HG03469 (cell line): ENCODE results near the gene IL1RAPL2.
"Not testable (repeated sequence)": the region's sequence is repeated elsewhere in the genome, so short reads cannot be mapped to it uniquely, and the experiment has no call there.

Experiments
- ATAC-seq: cut with Tn5 transposase; IDR thresholded peaks from one replicate; pipeline ENCODE4 v1.9.1; 2021; ENCODE audit warnings: mild to moderate bottlenecking, moderate library complexity, moderate number of reproducible peaks; ENCODE audit not compliant: unreplicated experiment

IL1RAPL2 gene

DNA sequence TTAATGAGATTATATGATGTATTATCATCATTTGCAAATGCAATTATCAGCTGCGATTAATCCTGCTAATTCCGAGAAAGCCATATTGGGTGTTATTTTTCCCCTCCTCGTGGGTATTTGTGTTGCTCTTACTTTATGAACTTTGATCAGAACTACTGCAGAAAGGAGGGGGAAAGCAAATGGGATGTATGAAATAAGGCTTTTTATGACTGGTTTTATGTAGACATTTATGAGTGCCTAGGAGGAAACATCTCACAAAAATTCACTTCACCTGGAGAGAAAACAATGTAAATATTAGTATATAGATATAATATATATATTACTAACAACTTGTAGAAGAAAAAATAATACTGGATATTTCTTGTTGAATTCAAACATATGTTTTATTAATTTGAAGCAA lies 440.1 kb downstream of the IL1RAPL2 start:
- no peak for ATAC-seq

DNA sequence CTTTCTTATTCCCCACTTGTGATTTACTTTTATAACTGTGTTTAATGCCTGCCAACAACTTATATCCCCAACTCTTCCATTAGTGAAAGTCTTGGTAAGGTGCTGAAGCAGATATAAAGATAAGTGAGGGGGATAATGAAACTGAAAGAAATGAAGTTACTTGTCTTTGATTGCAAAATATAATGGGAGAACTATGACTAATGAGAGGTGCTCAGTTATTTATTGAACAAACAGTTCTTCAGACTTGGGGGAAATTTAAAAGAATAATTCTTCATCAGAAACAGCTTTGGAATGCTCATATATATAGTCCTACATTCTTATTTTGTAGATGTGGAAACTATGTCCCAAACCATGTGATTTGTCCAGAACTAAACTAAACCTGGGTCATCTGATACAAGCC lies 441.0 kb downstream of the IL1RAPL2 start:
- ATAC-seq = no peak

DNA sequence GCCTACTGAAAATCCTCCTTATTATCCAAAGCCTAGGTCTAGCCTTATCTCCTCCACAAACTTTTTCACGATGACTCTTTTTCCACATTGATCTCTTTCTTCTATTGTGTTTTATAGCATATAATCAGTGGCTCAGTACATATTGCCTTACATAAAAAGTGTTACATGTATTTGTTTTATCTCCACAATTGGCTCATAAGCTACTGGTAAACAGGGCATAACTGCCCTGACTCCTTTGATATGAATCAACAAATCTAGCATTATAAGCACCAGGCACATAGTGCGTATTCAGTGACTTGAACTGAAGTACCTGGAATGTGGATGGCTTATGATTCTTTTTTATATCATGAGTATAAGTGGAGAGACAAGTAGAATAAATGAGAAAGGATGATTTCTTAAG lies 447.7 kb downstream of the IL1RAPL2 start:
- ATAC-seq = no peak

DNA sequence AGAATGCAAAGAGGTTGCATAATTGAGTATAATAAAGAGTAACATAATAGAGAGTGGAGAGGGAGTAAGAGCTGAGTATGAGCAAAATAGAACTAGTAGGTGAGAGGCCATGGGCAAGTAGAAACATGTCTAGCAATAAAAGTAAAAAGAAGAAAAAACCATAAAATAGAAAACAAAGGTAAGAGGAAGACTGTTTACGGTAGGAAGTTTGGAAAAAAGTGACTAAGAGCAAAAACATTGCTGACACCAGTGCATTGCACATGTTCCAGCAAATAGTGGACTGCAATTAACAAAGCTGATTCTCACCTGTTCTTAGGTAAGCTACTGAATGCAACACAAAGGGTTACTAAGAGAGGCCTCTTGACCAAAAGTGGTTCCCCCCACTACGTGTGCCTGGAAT lies 451.6 kb downstream of the IL1RAPL2 start:
- no peak for ATAC-seq

DNA sequence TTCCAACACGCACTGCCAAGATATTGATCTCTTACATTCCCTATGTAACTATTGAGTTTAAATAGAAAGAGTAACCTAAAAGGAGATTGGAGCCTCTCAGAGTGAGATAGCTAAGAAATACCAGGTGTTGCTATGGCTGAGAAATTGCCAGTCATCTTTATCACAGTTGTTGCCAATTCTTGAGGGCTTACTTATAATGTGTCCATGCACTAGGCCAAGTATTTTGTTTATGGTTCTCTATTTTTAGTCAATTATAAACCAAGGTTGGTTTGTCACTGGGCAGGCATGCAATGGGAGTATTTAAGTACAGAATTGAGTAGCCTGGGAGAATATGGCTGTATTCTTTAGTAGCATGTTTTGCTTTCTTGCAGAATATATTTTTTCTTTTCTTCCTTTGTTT lies 452.9 kb downstream of the IL1RAPL2 start:
- ATAC-seq = no peak

DNA sequence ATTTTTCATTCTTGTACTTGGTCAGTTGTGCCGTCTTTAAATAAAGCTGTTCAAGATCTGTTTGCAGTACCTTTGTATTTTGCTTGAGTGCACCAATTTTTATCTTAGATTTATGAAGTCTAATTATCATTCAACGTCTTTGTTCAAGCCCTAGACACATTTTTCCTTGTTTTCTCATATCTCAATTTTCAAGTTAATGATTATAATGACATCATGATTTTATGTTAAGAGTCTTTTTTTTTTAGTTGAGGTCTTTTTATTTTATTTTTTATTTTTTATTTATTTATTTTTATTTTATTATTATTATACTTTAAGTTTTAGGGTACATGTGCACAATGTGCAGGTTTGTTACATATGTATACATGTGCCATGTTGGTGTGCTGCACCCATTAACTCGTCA lies 463.0 kb downstream of the IL1RAPL2 start:
- ATAC-seq = not testable (repeated sequence)

DNA sequence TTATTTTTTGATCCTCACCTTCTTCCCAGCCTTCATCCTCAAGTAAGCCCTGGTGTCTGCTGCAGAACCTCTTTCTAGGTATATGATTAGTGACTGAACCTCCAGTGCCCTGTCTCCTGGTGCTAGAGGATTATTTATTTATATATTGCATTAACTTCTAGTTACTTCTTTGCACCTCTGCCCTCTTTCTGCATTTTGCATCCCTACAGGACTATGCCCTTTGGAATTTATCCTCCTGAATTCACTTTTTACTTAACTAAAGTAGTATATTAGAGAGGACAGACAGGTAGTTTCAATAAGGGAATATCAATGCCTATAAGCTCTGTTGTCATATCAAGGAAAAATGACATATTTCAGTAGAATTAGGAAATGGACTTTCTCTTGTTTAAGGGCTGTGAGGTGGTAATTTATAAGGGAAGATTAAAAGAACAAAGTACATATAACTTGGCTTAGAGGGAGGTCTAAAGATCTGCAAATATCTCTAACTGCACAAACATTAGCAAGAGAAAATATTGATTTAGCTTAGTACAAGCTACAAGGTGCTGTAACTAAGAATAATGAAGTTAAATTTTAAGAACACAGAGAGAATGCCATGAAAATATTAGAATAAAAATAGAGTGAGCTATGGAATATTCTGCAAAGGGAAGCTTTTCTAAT lies 472.8 kb downstream of the IL1RAPL2 start:
- no peak for ATAC-seq

DNA sequence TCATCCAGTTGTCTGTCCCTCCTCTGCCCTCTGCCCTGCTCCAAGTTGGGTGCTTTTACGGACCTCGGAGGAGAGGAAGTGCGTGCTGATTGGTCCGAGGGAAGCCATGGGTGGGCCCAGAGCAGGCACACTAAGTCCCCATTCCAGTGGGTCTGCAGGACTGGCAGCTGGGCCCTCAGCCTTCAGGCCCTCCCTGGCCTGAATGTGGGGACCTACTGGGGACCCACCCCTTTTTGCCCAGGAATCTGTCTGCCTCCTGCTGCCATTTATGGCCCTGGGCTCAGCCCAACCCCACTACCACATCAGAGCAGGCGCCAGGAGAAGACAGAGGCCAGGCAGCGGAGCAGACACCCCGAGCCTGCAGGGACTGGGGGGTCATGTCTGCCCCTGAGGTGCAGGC lies 484.9 kb downstream of the IL1RAPL2 start:
- ATAC-seq = no peak

DNA sequence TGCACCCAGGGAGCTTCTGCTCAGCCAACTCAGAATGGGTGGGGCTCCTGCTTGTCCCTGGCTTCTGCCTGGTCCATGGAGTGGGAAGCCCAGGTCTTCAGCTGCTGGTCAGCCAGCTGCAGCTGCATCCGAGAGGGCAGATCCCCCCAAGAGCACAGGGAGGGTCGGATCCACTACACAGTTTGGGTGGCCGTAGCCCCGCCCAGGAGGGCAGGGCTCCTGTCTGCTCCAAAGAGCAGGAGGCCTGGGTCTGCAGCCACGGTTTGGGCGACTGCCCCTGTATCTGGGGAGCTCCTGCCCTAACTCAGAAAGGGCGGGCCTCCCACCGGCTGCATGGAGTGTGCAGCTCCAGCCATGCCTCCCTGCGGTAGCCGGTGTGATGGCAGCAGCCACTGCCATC lies 485.4 kb downstream of the IL1RAPL2 start:
- no peak for ATAC-seq

DNA sequence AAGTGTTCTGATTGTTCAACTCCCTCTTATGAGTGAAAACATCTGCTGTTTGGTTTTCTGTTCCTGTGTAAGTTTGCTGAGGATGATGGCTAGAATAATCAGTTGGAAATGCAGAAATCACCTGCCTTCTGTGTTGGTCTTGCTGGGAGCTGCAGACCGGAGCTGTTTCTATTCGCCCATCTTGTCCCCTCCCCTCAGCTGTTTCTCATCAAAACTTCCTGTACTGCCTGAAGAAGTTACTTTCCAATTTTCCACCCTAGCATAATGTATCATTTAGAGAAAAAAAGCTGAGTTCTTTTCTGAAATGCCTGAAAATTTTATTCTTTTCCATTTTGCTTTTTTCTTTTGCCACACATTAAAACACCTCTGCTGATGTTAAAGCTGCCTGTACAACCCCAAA lies 486.9 kb downstream of the IL1RAPL2 start:
- ATAC-seq = no peak

DNA sequence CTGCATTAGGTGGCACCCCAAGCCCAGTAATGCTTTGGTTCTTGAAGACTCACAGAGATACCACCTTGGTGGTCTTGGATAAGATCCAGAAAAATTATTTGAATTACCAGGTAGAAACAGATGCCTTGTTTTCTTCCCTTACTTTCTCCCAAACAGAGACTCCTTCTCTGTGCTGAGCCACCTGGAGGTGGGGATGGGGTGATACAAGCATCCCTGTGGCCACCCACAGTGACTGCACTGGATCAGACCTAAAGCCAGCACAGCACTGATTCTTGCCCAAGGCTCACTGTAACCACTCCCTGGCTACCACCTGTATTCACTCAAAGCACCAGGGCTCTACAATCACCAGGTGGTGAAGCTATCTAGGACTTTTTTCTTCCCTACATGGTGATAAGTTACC lies 497.7 kb downstream of the IL1RAPL2 start:
- ATAC-seq = no peak

DNA sequence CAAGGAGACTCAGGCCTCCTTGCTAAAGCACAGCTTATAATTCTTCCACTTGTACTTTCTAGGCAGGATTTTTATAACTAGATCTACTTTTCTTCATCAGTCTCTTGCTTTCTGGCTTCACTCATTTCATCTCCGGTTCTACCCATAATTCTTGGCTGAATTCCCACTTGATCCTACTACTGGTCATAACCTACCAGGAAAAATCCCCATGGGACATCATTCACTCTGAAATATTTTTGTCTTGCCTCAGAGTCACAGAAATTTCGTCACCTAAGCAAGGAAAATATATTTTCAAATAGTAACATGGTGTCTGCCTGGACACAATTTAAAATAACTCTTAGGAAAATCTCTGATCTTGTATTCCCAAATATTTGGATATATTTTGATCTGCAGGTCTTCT lies 532.2 kb downstream of the IL1RAPL2 start:
- no peak for ATAC-seq

DNA sequence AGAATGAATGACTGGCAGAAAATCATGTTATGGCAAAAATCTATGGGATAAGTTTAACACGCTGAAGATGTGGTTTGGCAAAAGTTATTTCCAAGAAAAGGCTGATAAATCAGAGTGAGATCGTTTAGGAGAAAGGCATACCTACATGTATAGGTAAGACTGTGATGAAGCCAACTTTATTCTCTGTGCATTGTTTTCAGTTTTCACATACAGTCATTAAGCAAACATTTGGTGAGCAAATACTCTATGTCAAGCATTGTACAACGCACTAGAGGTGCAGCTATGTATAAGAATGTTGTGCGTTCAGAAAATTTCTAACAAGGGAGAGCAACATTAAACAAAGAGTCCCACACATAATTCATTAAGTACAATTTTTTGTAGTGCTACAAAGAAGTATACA lies 532.8 kb downstream of the IL1RAPL2 start:
- ATAC-seq = no peak

DNA sequence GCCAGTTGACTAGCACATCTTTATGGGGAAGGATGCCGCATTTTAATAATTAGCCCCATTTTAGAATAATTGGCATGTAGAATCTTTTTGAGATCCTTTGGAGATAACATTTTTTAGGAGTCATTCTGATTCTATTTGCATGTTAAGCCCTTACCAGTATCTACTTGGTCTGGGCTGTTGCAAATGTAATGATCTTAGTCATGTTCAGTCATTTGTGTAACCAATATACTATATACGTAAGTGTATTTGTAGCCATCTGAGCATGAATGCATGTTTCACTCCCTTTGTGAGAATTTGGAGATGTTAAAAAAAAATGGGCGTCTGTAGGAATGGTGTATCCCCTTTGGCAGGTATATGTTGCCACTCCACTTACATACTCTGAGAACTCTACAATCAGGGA lies 535.4 kb downstream of the IL1RAPL2 start:
- ATAC-seq = no peak

DNA sequence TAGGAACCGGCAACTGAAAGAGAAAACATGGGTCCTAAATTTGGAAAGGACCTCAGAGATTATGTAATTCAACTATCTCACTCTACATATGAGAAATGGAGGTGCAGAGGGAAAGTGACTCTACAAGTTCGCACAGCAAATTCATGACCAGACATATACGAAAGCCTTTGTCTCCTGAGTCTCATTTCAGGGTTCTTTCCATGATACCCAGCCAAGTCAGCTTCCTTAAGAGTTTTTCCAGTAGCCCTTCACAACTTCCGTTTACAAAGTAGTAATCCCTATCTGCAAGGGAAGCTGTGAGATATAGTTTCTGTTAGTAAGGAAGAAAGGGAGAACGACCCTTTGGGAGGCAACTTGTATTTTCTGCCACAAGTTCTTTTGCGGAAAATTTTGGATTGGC lies 543.9 kb downstream of the IL1RAPL2 start:
- ATAC-seq = no peak

DNA sequence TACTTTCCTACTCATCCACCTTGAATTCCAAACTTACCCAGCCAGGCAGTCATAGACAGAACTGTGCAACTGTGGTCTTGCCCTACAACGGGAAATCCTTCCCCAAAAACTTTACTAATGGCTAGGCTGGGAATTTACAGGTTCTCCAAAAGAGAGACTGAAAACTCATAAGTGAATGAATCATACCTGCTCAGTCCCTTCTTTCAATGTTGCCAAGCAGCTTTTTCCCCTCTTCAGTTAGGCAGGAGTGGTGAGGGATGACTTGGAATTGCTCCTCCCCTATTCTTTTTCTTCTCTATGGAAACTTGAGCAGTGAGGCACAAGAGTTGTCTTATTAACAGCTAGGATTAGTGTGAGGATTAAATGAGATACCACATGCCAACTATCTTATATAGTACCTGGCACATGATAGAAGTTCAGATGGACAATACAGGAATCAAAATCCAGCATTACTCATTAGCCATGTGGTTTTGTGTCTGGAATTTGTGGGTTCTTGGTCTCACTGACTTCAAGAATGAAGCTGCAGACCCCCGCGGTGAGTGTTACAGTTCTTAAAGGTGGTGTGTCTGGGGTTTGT lies 548.6 kb downstream of the IL1RAPL2 start:
- ATAC-seq = no peak

DNA sequence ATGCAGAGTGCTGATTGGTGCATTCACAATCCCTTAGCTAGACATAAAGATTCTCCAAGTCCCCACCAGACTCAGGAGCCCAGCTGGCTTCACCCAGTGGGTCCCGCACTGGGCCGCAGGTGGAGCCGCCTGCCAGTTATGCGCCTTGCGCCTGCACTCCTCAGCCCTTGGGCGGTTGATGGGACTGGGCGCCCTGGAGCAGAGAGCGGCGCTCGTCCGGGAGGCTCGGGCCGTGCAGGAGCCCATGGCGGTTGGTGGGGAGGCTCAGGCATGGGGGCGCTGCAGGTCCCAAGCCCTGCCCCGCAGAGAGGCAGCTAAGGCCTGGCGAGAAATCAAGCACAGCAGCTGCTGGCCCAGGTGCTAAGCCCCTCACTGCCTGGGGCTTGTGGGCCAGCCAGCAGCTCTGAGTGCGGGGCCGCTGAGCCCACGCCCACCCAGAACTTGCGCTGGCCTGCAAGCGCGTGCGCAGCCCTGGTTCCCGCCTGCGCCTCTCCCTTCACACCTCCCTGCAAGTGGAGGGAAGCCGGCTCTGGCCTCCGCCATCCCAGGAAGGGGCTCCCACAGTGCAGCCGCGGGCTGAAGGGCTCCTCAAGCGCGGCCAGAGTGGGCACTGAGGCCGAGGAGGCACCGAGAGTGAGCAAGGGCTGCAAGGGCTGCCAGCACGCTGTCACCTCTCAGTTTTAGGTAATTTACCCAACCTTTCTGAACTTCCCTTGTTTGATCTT lies 549.8 kb downstream of the IL1RAPL2 start:
- not testable (repeated sequence) for ATAC-seq

DNA sequence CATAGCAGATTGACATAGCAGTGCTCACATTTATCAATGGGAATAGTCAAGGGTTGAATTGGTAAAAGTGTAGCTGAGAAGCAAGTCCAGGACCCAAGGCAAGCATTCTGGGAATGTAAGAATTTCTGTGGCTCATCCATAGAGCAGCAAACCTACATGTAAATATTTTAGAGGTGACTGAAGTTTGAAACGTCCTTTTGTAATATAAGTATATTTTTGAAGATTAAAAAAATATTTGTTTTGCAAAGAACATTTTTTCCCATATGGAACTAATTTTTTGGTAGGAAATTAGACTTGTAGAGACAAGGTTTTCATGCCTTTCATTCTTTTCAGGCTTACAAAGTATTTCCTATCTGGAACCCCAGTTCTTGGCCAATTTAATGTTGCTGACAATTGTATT lies 550.5 kb downstream of the IL1RAPL2 start:
- no peak for ATAC-seq

DNA sequence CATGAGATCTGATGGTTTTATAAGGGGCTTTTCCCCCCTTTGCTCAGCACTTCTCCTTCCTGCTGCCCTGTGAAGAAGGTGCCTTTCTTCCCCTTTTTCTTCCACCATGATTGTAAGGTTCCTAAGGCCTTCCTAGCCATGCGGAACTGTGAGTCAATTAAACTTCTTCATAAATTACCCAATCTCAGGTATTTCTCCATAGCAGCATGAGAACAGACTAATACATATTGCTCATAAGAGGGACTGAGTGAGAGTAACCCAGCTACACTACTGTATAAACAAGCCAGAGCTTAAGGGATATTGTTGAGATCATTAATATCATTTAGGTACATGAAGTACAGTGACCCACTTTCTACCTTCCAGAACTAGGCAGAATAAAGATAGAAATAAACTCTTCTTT lies 551.6 kb downstream of the IL1RAPL2 start:
- ATAC-seq = no peak

DNA sequence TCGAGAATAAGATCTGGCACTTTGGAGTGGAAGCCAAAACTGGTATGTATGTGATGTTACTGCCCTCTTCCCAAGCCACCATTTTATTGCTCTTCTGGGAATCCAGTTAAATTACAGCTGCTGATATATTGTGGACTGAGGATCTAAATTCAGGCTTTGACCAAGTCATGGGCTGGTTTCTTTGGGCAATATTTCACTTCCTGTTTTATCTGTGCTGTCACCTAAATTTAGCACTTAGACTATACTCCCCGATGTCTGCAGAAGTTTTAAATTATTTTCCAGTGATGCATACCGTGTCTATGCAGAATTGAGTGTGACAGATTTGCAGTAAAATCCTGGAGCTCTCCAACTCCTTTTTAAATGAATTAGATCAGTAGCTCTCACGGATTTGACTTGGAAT lies 554.5 kb downstream of the IL1RAPL2 start:
- no peak for ATAC-seq

DNA sequence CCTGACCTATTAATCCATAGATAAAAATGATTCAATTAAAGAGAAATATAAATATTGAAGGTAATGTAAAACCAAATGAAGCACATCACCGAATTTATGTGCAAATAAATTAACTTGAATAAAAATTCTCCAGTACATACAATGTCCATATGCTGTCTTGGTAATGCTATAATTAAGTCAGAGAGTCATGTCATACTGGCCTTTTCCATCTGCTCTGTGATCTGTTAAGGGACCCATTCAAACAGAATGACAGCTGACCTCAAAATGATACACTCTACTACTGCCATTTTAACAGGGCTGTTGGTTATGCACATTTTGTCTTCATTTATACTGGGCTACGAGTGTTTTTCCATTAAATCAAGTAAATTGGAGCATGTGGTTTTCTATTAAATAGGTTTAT lies 555.2 kb downstream of the IL1RAPL2 start:
- no peak for ATAC-seq

DNA sequence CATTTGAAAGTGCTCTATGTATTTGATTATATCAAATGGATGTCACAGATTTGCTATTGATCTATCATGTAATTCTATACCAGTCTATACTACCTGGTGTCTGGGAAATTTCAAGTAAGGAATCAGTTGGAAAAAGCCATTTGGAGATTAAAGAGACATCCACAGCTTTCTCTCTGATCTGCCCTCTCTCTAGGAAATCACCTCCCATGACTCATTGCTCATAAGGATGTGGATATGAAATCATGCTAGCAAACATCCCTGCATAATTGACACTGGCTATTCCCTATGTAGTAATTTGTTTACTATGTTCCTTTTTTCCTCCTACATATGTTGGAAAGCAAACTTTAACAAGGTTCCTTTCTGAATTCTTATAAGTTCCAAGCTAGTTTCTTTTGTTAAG lies 560.2 kb downstream of the IL1RAPL2 start:
- ATAC-seq = no peak
